ENCODE measurements around the gene KLHL26.

Gene KLHL26

GRCh38 chr19:18644196-18645034 lies 7.6 kb downstream of the KLHL26 start:
- TF ChIP-seq, protein P1, sequence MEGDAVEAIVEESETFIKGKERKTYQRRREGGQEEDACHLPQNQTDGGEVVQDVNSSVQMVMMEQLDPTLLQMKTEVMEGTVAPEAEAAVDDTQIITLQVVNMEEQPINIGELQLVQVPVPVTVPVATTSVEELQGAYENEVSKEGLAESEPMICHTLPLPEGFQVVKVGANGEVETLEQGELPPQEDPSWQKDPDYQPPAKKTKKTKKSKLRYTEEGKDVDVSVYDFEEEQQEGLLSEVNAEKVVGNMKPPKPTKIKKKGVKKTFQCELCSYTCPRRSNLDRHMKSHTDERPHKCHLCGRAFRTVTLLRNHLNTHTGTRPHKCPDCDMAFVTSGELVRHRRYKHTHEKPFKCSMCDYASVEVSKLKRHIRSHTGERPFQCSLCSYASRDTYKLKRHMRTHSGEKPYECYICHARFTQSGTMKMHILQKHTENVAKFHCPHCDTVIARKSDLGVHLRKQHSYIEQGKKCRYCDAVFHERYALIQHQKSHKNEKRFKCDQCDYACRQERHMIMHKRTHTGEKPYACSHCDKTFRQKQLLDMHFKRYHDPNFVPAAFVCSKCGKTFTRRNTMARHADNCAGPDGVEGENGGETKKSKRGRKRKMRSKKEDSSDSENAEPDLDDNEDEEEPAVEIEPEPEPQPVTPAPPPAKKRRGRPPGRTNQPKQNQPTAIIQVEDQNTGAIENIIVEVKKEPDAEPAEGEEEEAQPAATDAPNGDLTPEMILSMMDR (conservative IDR thresholded peaks at IDR 0.05; ENCODE audit: low read length): peak; percentile 40
- TF ChIP-seq EZH2phosphoT487 (IDR thresholded peaks at IDR 0.05; ENCODE audit: borderline replicate concordance): no peak
- no peaks in the 10 kb centered on the region for H3K9me3 ChIP-seq (ENCODE audit: insufficient read depth, low read depth, low read length)
- H3K4me1 ChIP-seq (ENCODE audit: insufficient read depth, low read length, poor library complexity, severe bottlenecking): peaks cover 4% of the 10 kb centered on the region
- no peaks in the 10 kb centered on the region for H3F3A ChIP-seq (ENCODE audit: low read depth)
- no peaks in the 10 kb centered on the region for H3K9me2 ChIP-seq (replicated peaks; ENCODE audit: low read depth, low read length)
- no peak overlapping the region for H3K9ac ChIP-seq (ENCODE audit: low read depth, low read length, poor library complexity, severe bottlenecking)
- H4K20me1 ChIP-seq (ENCODE audit: insufficient read depth, low read length, poor library complexity, severe bottlenecking): no peaks in the 10 kb centered on the region
- no peak overlapping the region for H3K4me3 ChIP-seq (ENCODE audit: low read length, poor library complexity, severe bottlenecking)
- H3K4me2 ChIP-seq (ENCODE audit: low read depth, low read length, poor library complexity, severe bottlenecking): no peak overlapping the region
- no peaks in the 10 kb centered on the region for H3K36me3 ChIP-seq (ENCODE audit: insufficient read depth, low read length)
- peaks cover 15% of the 10 kb centered on the region; the same call in 1 of the 2 replicates for H3K79me2 ChIP-seq (ENCODE audit: insufficient read depth, low read length)
- no peaks in the 10 kb centered on the region for H3K27me3 ChIP-seq (ENCODE audit: insufficient read depth, low read length, poor library complexity, severe bottlenecking)
- no peak overlapping the region for H2AFZ ChIP-seq (ENCODE audit: low read length)

GRCh38 chr19:18645035-18645511 lies 8.2 kb downstream of the KLHL26 start:
- H3K9ac ChIP-seq (ENCODE audit: low read depth, low read length, poor library complexity, severe bottlenecking): no peak overlapping the region
- no peak overlapping the region for H2AFZ ChIP-seq (ENCODE audit: low read length)
- H4K20me1 ChIP-seq (ENCODE audit: insufficient read depth, low read length, poor library complexity, severe bottlenecking): no peaks in the 10 kb centered on the region
- H3K27me3 ChIP-seq (ENCODE audit: insufficient read depth, low read length, poor library complexity, severe bottlenecking): no peaks in the 10 kb centered on the region
- no peaks in the 10 kb centered on the region for H3F3A ChIP-seq (ENCODE audit: low read depth)
- no peaks in the 10 kb centered on the region for H3K9me3 ChIP-seq (ENCODE audit: insufficient read depth, low read depth, low read length)
- no peak overlapping the region for H3K4me3 ChIP-seq (ENCODE audit: low read length, poor library complexity, severe bottlenecking)
- TF ChIP-seq, protein P1 (conservative IDR thresholded peaks at IDR 0.05; ENCODE audit: low read length): no peak
- TF ChIP-seq EZH2phosphoT487 (IDR thresholded peaks at IDR 0.05; ENCODE audit: borderline replicate concordance): no peak
- H3K4me1 ChIP-seq (ENCODE audit: insufficient read depth, low read length, poor library complexity, severe bottlenecking): no peaks in the 10 kb centered on the region
- H3K36me3 ChIP-seq (ENCODE audit: insufficient read depth, low read length): no peaks in the 10 kb centered on the region; the same call in 1 of the 2 replicates
- peaks cover 15% of the 10 kb centered on the region; the same call in 1 of the 2 replicates for H3K79me2 ChIP-seq (ENCODE audit: insufficient read depth, low read length)
- H3K4me2 ChIP-seq (ENCODE audit: low read depth, low read length, poor library complexity, severe bottlenecking): no peak overlapping the region
- H3K9me2 ChIP-seq (replicated peaks; ENCODE audit: low read depth, low read length): no peaks in the 10 kb centered on the region

DNA sequence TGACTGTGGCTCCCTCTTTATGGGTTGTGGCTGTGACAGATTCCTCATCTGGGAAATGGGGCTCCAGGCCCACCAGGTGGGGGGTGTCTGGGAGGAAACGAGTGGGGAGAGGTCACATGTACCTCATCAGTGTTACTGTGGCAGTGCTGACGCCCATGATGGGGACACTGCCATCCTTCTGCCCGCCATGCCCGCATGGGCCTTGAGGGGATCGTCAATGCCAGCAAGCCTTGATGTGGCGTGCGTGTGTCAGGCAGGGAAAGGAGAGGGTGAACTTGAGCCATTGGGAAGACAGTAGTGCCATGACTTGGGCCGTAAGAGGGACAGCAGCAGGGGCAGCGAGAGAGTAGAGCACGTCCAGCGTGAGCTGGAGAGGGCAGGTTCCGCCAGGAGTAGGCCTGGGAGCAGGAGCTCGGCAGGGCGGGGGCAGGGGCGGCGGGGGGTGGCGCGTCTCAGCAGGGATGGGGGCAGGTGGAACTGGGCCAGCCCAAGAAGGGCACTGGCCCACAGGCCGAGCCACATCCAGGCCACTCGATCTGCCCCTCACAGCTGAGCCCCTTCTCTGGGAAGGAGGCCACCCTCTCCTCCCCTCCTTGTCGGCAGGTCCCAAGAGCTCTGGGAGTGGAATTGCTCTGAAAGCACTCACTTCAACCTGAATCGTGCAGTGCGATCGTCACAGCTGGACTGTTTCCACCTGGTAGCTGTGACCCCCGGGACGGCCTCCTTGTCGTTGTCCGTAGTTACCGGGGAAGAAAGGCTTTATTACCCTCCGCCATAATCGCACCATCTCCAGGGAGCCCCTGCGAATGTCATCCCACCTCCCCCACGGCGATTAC lies 9.9 kb downstream of the KLHL26 start:
- Histone ChIP-seq H3K4me3 (ENCODE audit: low read length, poor library complexity, severe bottlenecking) (no peak overlapping the region), H4K20me1 (ENCODE audit: insufficient read depth, low read length, poor library complexity, severe bottlenecking) (no peaks in the 10 kb centered on the region), H3K79me2 (ENCODE audit: insufficient read depth, low read length) (peaks cover 15% of the 10 kb centered on the region; the same call in 1 of the 2 replicates), H3K36me3 (ENCODE audit: insufficient read depth, low read length) (no peaks in the 10 kb centered on the region; the same call in 1 of the 2 replicates), H3F3A (ENCODE audit: low read depth) (no peaks in the 10 kb centered on the region), H3K4me1 (ENCODE audit: insufficient read depth, low read length, poor library complexity, severe bottlenecking) (no peaks in the 10 kb centered on the region), H3K9ac (ENCODE audit: low read depth, low read length, poor library complexity, severe bottlenecking) (no peak overlapping the region), H3K9me3 (ENCODE audit: insufficient read depth, low read depth, low read length) (no peaks in the 10 kb centered on the region), H3K27me3 (ENCODE audit: insufficient read depth, low read length, poor library complexity, severe bottlenecking) (no peaks in the 10 kb centered on the region), H3K9me2 (replicated peaks; ENCODE audit: low read depth, low read length) (no peaks in the 10 kb centered on the region), H2AFZ (ENCODE audit: low read length) (no peak overlapping the region), H3K4me2 (ENCODE audit: low read depth, low read length, poor library complexity, severe bottlenecking) (no peak overlapping the region)
- no peak for TF ChIP-seq EZH2phosphoT487 (IDR thresholded peaks at IDR 0.05; ENCODE audit: borderline replicate concordance)
- TF ChIP-seq, protein P1 (conservative IDR thresholded peaks at IDR 0.05; ENCODE audit: low read length): no peak

Data from Loucy (cell line).